Measurements from ENCODE around the gene ERC2.

- TF ChIP-seq TAF1 (IDR thresholded peaks at IDR 0.05; ENCODE audit: low read depth) = no peak
- no peak for TF ChIP-seq CREB1 (IDR thresholded peaks at IDR 0.05; ENCODE audit: low read depth)
- TF ChIP-seq EP300 (IDR thresholded peaks at IDR 0.05; ENCODE audit: borderline replicate concordance) = no peak
- TF ChIP-seq, protein P1, sequence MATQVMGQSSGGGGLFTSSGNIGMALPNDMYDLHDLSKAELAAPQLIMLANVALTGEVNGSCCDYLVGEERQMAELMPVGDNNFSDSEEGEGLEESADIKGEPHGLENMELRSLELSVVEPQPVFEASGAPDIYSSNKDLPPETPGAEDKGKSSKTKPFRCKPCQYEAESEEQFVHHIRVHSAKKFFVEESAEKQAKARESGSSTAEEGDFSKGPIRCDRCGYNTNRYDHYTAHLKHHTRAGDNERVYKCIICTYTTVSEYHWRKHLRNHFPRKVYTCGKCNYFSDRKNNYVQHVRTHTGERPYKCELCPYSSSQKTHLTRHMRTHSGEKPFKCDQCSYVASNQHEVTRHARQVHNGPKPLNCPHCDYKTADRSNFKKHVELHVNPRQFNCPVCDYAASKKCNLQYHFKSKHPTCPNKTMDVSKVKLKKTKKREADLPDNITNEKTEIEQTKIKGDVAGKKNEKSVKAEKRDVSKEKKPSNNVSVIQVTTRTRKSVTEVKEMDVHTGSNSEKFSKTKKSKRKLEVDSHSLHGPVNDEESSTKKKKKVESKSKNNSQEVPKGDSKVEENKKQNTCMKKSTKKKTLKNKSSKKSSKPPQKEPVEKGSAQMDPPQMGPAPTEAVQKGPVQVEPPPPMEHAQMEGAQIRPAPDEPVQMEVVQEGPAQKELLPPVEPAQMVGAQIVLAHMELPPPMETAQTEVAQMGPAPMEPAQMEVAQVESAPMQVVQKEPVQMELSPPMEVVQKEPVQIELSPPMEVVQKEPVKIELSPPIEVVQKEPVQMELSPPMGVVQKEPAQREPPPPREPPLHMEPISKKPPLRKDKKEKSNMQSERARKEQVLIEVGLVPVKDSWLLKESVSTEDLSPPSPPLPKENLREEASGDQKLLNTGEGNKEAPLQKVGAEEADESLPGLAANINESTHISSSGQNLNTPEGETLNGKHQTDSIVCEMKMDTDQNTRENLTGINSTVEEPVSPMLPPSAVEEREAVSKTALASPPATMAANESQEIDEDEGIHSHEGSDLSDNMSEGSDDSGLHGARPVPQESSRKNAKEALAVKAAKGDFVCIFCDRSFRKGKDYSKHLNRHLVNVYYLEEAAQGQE (IDR thresholded peaks at IDR 0.05; ENCODE audit: low read depth) = no peak
- TF ChIP-seq MAX (IDR thresholded peaks at IDR 0.05) = no peak
- TF ChIP-seq EGR1 (IDR thresholded peaks at IDR 0.05) = no peak
Measured at GRCh38 chr3:56200251-56200650, 268.0 kb downstream of the ERC2 start.

Data from Ishikawa (cell line).